ENCODE measurements around the gene IGLL1.

DNA sequence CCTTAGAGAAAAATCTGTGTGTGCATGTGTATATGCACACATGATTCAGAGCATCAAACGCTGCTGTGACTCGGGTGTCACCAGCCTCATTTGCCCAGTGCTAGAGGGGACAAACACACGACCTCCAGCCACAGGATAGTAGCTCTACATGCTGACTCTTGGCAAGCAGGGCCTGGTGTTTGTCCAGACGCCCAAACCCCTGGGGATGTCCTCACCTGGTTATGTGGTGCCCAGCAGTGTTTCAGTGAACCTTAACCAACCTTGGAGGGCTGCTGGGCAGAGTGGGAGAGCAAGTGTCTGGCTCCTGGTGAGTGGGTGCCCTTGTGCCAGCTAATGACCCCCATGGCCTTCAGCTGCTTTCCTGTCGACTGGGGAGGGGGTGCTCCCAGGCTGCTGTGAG lies 26.7 kb downstream of the IGLL1 start:
- TF ChIP-seq, protein P1, sequence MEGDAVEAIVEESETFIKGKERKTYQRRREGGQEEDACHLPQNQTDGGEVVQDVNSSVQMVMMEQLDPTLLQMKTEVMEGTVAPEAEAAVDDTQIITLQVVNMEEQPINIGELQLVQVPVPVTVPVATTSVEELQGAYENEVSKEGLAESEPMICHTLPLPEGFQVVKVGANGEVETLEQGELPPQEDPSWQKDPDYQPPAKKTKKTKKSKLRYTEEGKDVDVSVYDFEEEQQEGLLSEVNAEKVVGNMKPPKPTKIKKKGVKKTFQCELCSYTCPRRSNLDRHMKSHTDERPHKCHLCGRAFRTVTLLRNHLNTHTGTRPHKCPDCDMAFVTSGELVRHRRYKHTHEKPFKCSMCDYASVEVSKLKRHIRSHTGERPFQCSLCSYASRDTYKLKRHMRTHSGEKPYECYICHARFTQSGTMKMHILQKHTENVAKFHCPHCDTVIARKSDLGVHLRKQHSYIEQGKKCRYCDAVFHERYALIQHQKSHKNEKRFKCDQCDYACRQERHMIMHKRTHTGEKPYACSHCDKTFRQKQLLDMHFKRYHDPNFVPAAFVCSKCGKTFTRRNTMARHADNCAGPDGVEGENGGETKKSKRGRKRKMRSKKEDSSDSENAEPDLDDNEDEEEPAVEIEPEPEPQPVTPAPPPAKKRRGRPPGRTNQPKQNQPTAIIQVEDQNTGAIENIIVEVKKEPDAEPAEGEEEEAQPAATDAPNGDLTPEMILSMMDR (IDR thresholded peaks at IDR 0.05; ENCODE audit: low read depth, low read length, missing input control): no peak
- TF ChIP-seq TAF1 (conservative IDR thresholded peaks at IDR 0.05): no peak
- no peak for TF ChIP-seq GABPA (IDR thresholded peaks at IDR 0.05 in 1 of 2, conservative IDR thresholded peaks at IDR 0.05 in 1 of 2)
- TF ChIP-seq, protein P2, sequence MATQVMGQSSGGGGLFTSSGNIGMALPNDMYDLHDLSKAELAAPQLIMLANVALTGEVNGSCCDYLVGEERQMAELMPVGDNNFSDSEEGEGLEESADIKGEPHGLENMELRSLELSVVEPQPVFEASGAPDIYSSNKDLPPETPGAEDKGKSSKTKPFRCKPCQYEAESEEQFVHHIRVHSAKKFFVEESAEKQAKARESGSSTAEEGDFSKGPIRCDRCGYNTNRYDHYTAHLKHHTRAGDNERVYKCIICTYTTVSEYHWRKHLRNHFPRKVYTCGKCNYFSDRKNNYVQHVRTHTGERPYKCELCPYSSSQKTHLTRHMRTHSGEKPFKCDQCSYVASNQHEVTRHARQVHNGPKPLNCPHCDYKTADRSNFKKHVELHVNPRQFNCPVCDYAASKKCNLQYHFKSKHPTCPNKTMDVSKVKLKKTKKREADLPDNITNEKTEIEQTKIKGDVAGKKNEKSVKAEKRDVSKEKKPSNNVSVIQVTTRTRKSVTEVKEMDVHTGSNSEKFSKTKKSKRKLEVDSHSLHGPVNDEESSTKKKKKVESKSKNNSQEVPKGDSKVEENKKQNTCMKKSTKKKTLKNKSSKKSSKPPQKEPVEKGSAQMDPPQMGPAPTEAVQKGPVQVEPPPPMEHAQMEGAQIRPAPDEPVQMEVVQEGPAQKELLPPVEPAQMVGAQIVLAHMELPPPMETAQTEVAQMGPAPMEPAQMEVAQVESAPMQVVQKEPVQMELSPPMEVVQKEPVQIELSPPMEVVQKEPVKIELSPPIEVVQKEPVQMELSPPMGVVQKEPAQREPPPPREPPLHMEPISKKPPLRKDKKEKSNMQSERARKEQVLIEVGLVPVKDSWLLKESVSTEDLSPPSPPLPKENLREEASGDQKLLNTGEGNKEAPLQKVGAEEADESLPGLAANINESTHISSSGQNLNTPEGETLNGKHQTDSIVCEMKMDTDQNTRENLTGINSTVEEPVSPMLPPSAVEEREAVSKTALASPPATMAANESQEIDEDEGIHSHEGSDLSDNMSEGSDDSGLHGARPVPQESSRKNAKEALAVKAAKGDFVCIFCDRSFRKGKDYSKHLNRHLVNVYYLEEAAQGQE (IDR thresholded peaks at IDR 0.05): no peak
- no peak for TF ChIP-seq JUND (IDR thresholded peaks at IDR 0.05)
- TF ChIP-seq EGR1 (IDR thresholded peaks at IDR 0.05; ENCODE audit: low read depth in 2 of 2): no peak
- no peak for TF ChIP-seq YY1 (IDR thresholded peaks at IDR 0.05)

Data from liver (tissue), 3 donors.